Fibroblast of lung (primary cell): ENCODE measurements around the gene C1R.

ENCODE experiments used
- CTCF ChIP-seq, 2 donors: IDR thresholded peaks in 1 of 2; conservative IDR thresholded peaks in 1 of 2; 1 replicate in 1 of 2; 2 replicates in 1 of 2; pipeline ENCODE4 v1.5.1; 2011 to 2012; ENCODE audit warnings: low read length in 2 of 2, control low read depth in 1 of 2, inconsistent platforms in 1 of 2, low read depth in 1 of 2, mild to moderate bottlenecking in 1 of 2
- EZH2 ChIP-seq: IDR thresholded peaks from 2 replicates; pipeline ENCODE4 v1.5.1; 2012; ENCODE audit warnings: low read length, control low read depth, mild to moderate bottlenecking; ENCODE audit errors: missing control alignments

DNA sequence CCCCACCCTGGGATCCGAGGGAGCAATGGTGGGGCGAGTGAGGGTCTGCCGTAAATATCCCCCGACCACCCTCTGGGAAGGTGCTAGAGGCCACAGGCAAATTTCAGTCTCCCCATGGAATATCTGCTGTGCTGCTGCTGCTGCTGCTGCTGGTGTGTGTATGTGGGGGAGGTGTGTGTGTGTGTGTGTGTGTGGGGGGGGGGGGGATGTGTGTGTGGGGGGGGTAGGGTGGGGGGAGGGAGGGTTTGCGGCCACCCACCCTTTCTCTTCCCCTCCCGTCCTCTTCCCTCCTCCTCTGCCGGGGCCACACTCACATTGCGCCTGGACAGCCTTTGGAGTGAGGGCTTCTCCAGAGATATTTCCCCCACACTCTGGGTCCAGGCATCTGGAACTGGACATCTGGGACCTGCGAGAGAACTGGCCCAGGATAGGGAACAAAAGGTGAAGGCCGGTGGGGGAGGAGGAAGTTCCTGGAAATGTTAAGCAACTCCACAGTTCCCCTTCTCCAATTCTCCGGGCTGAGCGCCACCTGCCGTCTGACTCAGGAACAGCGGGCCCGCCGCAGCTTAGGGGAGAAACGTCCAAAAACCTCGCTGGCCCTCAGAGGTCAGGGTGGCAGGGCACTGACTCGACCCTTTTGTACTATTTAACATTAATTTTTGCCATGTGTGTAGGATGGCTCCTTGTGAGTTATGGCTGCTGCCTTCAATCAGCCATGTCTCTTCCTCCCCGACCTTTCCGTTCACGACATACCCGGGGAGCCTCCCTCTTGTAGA lies 16.7 kb upstream of the C1R start, which contains the start of gene C1RL:
- peak; percentile 95 to 96 for TF ChIP-seq CTCF (conservative IDR thresholded peaks at IDR 0.05 in 1 of 2, IDR thresholded peaks at IDR 0.05 in 1 of 2; ENCODE audit: low read depth in 1 of 2, low read length in 2 of 2)
- no peak for TF ChIP-seq EZH2
